ENCODE results near the gene PRPH. TPM values are rescaled to one million over a fixed set of nuclear protein-coding genes. Genes with fewer than 3 reads are reported as not detected.

Gene PRPH
- total and polyA plus RNA-seq, 10 of the 15 experiments (the other 5 are each of a cell fraction or from before 2014, with no cell fraction given) = 0.09 to 0.45 (median 0.19) TPM; not detected in 3

GRCh38 chr12:49340095-49340870, 45.3 kb downstream of the PRPH start:
- no TSS peak for BruUV-seq (replicated peaks)
- ATAC-seq (no peak), DNase-seq (ENCODE audit: low read depth, low spot score) (no peak), FAIRE-seq (no peak)
- ChIA-PET POLR2A (no interaction called here), RAD21 (ENCODE audit: unreplicated experiment) (interaction anchor here (2.7 kb wide), 1 partner anchor 8 kb away, joined by 24 read pairs; no protein-coding TSS in a partner anchor), SMC1A (ENCODE audit: uncharacterized antibody, unreplicated experiment) (interaction anchor here (1.2 to 3.2 kb wide), 4 partner anchors 8 to 240 kb away, joined by 3 to 22 read pairs (median 13); no protein-coding TSS in a partner anchor), CTCF (interaction anchor here (1.3 to 4.0 kb wide), 8 partner anchors 8 to 196 kb away, joined by 3 to 139 read pairs (median 25); partner anchors contain the start of genes PRPH, SPATS2 and TROAP)
- Histone ChIP-seq H3K9ac (ENCODE audit: control insufficient read depth, insufficient read depth, low read length) (no peak overlapping the region), H3K9me3 (replicated peaks; ENCODE audit: control insufficient read depth, insufficient read depth, low read length) (no peaks in the 10 kb centered on the region; the same call in 2 of the 3 replicates), H3K4me2 (ENCODE audit: control insufficient read depth, insufficient read depth) (no peak overlapping the region), H3K4me3 (no peak overlapping the region), H3K79me2 (ENCODE audit: control insufficient read depth, insufficient read depth, low read length) (no peaks in the 10 kb centered on the region), H3K27me3 (replicated peaks in 1 of 2; ENCODE audit: control insufficient read depth in 2 of 2, insufficient read depth in 2 of 2, low read length in 1 of 2) (peaks cover 20 to 29% of the 10 kb centered on the region in 2 experiments), H3K27ac (ENCODE audit: control insufficient read depth, insufficient read depth) (no peak overlapping the region), H3K4me1 (ENCODE audit: control insufficient read depth, insufficient read depth, low read length) (peaks cover 17% of the 10 kb centered on the region), H4K20me1 (ENCODE audit: control insufficient read depth, insufficient read depth) (no peaks in the 10 kb centered on the region; the same call in 1 of the 2 replicates), H3K36me3 (ENCODE audit: control insufficient read depth in 2 of 2, insufficient read depth in 2 of 2, low read length in 1 of 2) (no peaks in the 10 kb centered on the region), H2AFZ (ENCODE audit: control insufficient read depth, low read depth, low read length) (no peak overlapping the region)
- no peak for TF ChIP-seq SUPT20H (IDR thresholded peaks at IDR 0.05; ENCODE audit: borderline replicate concordance, control insufficient read depth, low read depth, low read length)
- TF ChIP-seq NR2C2 (IDR thresholded peaks at IDR 0.05; ENCODE audit: borderline replicate concordance, control insufficient read depth, insufficient read length, low read depth) = no peak
- no peak for TF ChIP-seq KDM1A (IDR thresholded peaks at IDR 0.05; ENCODE audit: borderline replicate concordance)
- TF ChIP-seq, protein P1, sequence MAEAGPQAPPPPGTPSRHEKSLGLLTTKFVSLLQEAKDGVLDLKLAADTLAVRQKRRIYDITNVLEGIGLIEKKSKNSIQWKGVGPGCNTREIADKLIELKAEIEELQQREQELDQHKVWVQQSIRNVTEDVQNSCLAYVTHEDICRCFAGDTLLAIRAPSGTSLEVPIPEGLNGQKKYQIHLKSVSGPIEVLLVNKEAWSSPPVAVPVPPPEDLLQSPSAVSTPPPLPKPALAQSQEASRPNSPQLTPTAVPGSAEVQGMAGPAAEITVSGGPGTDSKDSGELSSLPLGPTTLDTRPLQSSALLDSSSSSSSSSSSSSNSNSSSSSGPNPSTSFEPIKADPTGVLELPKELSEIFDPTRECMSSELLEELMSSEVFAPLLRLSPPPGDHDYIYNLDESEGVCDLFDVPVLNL (IDR thresholded peaks at IDR 0.05; ENCODE audit: low read depth, low read length) = no peak
- no peak for TF ChIP-seq SMC3 (IDR thresholded peaks at IDR 0.05; ENCODE audit: borderline replicate concordance, low read length)
- no peak for TF ChIP-seq NRF1 (conservative IDR thresholded peaks at IDR 0.05; ENCODE audit: low read depth, low read length)
- WGBS (ENCODE audit: insufficient coverage, insufficient replicate concordance, low lambda C conversion rate, missing lambda C conversion rate) = 9% methylated on average over 6 of the region's 6 CpGs
- in situ Hi-C loops (cut with MboI) (no loop called here), intact Hi-C loops (cut with micrococcal nuclease; ENCODE audit: unreplicated experiment) (no loop called here)
